ENCODE measurements around the gene TMEM131. TPM values are rescaled to one million over a fixed set of nuclear protein-coding genes. Genes with fewer than 3 reads are reported as not detected.

The TMEM131 gene
- total RNA-seq, 4 donors from 2014 or later: 39.0 to 58.5 (median 41.3) TPM

DNA sequence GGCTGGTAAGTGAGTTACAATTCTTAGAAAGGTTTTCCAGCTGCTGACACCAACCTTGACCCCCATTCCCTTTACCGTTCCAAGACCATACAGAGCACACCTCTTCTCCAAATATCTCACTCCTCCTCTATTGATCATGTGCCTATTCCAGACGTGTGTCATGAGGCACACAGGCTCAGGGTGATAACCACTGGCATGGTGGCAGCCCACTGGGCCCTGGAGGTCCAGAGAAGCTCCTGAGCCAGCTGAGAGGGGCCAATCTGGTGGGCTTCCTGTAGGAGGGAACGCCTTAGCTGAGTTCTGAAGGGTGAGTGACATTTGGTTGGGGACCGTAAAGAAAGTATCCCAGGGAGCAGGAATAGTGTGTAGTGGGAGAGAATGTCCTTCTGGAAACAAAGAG, 254.1 kb downstream of the TMEM131 start:
- H3K27me3 ChIP-seq: no peaks in the 10 kb centered on the region
- peaks cover 0 to 20% (median 3%) of the 10 kb centered on the region in 3 donors for H3K36me3 ChIP-seq
- H3K9me3 ChIP-seq: peaks cover 0 to 7% (median 0%) of the 10 kb centered on the region in 4 donors
- H3K4me1 ChIP-seq: no peaks in the 10 kb centered on the region
- no peak overlapping the region for H3K27ac ChIP-seq
- WGBS, 2 donors: 75 to 78% methylated on average over 4 of the region's 4 CpGs
- TF ChIP-seq POLR2A (IDR thresholded peaks at IDR 0.05): no peak
- TF ChIP-seq, protein P1, sequence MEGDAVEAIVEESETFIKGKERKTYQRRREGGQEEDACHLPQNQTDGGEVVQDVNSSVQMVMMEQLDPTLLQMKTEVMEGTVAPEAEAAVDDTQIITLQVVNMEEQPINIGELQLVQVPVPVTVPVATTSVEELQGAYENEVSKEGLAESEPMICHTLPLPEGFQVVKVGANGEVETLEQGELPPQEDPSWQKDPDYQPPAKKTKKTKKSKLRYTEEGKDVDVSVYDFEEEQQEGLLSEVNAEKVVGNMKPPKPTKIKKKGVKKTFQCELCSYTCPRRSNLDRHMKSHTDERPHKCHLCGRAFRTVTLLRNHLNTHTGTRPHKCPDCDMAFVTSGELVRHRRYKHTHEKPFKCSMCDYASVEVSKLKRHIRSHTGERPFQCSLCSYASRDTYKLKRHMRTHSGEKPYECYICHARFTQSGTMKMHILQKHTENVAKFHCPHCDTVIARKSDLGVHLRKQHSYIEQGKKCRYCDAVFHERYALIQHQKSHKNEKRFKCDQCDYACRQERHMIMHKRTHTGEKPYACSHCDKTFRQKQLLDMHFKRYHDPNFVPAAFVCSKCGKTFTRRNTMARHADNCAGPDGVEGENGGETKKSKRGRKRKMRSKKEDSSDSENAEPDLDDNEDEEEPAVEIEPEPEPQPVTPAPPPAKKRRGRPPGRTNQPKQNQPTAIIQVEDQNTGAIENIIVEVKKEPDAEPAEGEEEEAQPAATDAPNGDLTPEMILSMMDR (IDR thresholded peaks at IDR 0.05): no peak
- no peak for DNase-seq (ENCODE audit: low spot score in 2 of 2)
- no peak overlapping the region for H3K4me3 ChIP-seq

DNA sequence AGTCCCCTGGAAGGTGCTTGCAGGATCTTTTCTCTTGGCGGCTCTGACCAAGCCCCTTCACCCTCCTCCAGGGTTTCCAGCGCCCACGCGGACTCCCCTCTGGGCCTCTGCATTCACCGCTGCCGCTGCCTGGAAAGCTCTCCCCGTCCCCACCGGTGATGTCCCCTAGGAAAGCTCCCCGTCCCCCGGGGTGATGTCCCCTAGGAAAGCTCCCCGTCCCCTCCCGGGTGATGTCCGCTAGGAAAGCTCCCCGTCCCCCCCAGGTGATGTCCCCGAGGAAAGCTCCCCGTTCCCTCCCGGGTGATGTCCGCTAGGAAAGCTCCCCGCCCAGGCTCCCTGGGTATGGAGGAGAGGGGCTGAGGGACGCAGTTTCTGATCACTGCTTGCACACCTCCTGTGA, 254.5 kb downstream of the TMEM131 start:
- Histone ChIP-seq H3K27ac (no peak overlapping the region), H3K4me3 (no peak overlapping the region), H3K36me3 (peaks cover 0 to 20% (median 3%) of the 10 kb centered on the region in 3 donors), H3K9me3 (peaks cover 0 to 7% (median 0%) of the 10 kb centered on the region in 4 donors), H3K27me3 (no peaks in the 10 kb centered on the region), H3K4me1 (no peaks in the 10 kb centered on the region)
- TF ChIP-seq EP300 (IDR thresholded peaks at IDR 0.05) (no peak), POLR2A (IDR thresholded peaks at IDR 0.05) (no peak)
- TF ChIP-seq, protein P1 (IDR thresholded peaks at IDR 0.05): no peak
- no peak for DNase-seq (ENCODE audit: low spot score in 2 of 2)
- WGBS, 2 donors: 88 to 92% methylated on average over 20 of the region's 20 CpGs

DNA sequence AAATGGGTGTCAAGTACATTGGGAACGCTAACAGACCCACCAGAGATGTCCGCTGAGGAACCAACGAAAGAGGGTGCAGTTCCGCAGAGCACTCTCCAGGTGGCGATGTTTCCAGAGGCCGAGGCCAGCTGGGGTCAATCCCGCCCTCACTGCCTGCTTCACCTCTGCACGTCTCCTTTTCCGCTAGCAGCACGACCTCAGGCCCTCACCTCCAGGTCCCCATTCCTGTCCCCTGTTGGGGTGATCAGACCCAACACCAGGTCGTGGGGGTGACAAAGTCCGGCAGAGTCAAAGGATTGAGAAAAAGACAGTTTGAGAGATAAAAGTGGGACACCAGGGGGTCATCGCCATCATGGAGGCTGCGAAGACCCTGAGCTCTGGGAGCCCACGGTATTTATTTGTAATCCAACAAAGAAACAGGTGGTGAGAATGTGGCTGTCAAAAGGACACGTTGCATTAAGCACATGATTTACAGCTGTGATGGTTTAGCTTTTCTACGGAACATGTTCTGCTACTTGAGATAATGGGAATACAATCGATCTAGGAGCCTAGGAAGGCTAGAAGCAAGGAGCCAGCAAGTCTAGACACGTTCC, 255.1 kb downstream of the TMEM131 start:
- DNase-seq (ENCODE audit: low spot score in 2 of 2): no peak
- TF ChIP-seq EP300 (IDR thresholded peaks at IDR 0.05): no peak
- no peak for TF ChIP-seq POLR2A (IDR thresholded peaks at IDR 0.05)
- TF ChIP-seq, protein P1 (IDR thresholded peaks at IDR 0.05): peak; percentile 41 to 69 (median 50)

DNA sequence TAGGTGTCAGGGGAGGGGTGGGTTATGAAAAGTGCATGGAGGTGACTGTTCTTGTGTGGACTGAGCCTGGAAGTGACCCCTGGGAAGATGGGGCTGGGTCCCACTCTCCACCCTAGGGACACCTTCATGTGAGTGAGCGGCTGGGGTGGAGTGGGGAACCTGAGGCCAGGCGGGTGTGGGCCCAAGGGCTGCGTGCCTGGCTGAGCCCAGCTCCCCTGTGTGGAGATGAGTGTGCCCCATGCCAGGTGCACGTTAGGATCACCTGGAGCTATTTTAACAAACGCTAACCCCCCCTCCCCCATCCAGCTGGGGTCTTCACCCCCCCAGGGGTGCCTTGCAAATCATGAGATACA, 255.9 kb downstream of the TMEM131 start:
- WGBS, 2 donors: 78 to 80% methylated on average over 4 to 5 of the region's 5 CpGs
- H3K4me1 ChIP-seq: no peaks in the 10 kb centered on the region
- no peak for DNase-seq (ENCODE audit: low spot score in 2 of 2)

More for the DNA sequence above, 255.1 kb downstream of the TMEM131 start:
- H3K27me3 ChIP-seq: no peaks in the 10 kb centered on the region
- WGBS, 2 donors: 27 to 40% methylated on average over 19 of the region's 19 CpGs
- no peak overlapping the region for H3K4me3 ChIP-seq
- no peaks in the 10 kb centered on the region for H3K4me1 ChIP-seq
- H3K36me3 ChIP-seq: peaks cover 0 to 20% (median 3%) of the 10 kb centered on the region in 3 donors
- peaks cover 0 to 7% (median 0%) of the 10 kb centered on the region in 4 donors for H3K9me3 ChIP-seq
- no peak overlapping the region for H3K27ac ChIP-seq

More for the DNA sequence above, 255.9 kb downstream of the TMEM131 start:
- peaks cover 0 to 7% (median 0%) of the 10 kb centered on the region in 4 donors for H3K9me3 ChIP-seq
- H3K27me3 ChIP-seq: no peaks in the 10 kb centered on the region
- TF ChIP-seq POLR2A (IDR thresholded peaks at IDR 0.05) (no peak), EP300 (IDR thresholded peaks at IDR 0.05) (no peak)
- TF ChIP-seq, protein P1 (IDR thresholded peaks at IDR 0.05): no peak
- H3K27ac ChIP-seq: no peak overlapping the region
- peaks cover 0 to 19% (median 3%) of the 10 kb centered on the region in 3 donors for H3K36me3 ChIP-seq
- H3K4me3 ChIP-seq: no peak overlapping the region
